Kidney epithelial cell (primary cell): ENCODE measurements around the gene THAP7. TPM values are rescaled to one million over a fixed set of nuclear protein-coding genes. Genes with fewer than 3 reads are reported as not detected.

ENCODE experiments used
- DNase-seq: peaks from one replicate; pipeline ENCODE4 v3.0.0-alpha.2; 2010; ENCODE audit warnings: low read depth
- H3K27me3 ChIP-seq: 2 replicates; pipeline ENCODE4 v1.6.0; 2011; ENCODE audit warnings: low read length; ENCODE audit not compliant: control insufficient read depth, insufficient read depth
- H3K36me3 ChIP-seq: 2 replicates; pipeline ENCODE4 v1.5.1; 2011; ENCODE audit warnings: low read length; ENCODE audit not compliant: control insufficient read depth, insufficient read depth
- H3K4me3 ChIP-seq: 2 replicates; pipeline ENCODE4 v1.5.1; 2011; ENCODE audit warnings: low read depth, mild to moderate bottlenecking, control low read depth, low read length
- total RNA-seq: library from RNA; depleted of rRNA; stranded (reverse); fragments of >200 nt; gene quantifications from 2 replicates; pipeline ENCODE4 v1.2.3, GENCODE V29; 2015
- TF ChIP-seq, protein P1 (sequence below): IDR thresholded peaks from 2 replicates; pipeline ENCODE4 v1.5.1; 2011; ENCODE audit warnings: mild to moderate bottlenecking, moderate library complexity, low read length, control low read depth, inconsistent platforms; ENCODE audit not compliant: insufficient read depth, poor library complexity, severe bottlenecking

The THAP7 gene
- total RNA-seq, 1 donor from 2014 or later = 37.9 TPM

DNA sequence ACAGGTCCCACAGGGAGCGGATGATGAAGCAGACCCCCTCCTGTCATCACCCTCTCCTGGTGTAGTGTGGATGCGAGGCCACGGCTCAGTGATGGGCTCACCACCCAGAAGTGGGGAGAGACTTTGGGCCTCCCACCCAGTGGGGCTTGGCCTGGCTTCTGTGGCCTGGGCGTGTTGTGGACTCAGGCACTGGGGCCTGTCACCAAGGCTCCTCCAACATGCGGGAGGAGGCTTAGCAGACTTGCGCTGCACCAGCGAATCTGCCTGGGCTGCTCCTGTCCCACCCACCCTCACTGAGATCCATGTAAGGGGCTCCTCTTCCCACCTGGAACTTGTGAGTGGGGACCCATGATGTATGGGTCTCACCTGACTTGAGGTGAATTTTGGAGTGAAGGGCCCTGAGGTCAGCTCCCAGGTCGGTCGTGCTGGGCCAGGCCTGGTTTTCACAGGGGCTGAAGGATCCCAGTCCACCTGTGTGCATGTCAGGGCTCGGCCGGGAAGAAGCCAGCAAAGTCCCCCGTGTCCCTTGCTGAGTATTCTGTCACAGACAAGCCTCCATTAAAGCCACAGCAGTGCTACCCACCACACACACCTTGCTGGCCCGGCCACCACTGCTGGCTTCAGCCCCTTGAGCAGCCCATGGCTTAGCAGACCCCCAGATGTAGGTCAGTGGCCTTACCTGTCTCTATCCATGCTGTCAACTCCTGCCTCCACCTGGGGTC, 4.2 kb downstream of the THAP7 start:
- TF ChIP-seq, protein P1, sequence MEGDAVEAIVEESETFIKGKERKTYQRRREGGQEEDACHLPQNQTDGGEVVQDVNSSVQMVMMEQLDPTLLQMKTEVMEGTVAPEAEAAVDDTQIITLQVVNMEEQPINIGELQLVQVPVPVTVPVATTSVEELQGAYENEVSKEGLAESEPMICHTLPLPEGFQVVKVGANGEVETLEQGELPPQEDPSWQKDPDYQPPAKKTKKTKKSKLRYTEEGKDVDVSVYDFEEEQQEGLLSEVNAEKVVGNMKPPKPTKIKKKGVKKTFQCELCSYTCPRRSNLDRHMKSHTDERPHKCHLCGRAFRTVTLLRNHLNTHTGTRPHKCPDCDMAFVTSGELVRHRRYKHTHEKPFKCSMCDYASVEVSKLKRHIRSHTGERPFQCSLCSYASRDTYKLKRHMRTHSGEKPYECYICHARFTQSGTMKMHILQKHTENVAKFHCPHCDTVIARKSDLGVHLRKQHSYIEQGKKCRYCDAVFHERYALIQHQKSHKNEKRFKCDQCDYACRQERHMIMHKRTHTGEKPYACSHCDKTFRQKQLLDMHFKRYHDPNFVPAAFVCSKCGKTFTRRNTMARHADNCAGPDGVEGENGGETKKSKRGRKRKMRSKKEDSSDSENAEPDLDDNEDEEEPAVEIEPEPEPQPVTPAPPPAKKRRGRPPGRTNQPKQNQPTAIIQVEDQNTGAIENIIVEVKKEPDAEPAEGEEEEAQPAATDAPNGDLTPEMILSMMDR = no peak
- peaks cover 5% of the 10 kb centered on the region for H3K36me3 ChIP-seq
- no peak overlapping the region for H3K4me3 ChIP-seq
- H3K27me3 ChIP-seq = no peaks in the 10 kb centered on the region
- no peak for DNase-seq

DNA sequence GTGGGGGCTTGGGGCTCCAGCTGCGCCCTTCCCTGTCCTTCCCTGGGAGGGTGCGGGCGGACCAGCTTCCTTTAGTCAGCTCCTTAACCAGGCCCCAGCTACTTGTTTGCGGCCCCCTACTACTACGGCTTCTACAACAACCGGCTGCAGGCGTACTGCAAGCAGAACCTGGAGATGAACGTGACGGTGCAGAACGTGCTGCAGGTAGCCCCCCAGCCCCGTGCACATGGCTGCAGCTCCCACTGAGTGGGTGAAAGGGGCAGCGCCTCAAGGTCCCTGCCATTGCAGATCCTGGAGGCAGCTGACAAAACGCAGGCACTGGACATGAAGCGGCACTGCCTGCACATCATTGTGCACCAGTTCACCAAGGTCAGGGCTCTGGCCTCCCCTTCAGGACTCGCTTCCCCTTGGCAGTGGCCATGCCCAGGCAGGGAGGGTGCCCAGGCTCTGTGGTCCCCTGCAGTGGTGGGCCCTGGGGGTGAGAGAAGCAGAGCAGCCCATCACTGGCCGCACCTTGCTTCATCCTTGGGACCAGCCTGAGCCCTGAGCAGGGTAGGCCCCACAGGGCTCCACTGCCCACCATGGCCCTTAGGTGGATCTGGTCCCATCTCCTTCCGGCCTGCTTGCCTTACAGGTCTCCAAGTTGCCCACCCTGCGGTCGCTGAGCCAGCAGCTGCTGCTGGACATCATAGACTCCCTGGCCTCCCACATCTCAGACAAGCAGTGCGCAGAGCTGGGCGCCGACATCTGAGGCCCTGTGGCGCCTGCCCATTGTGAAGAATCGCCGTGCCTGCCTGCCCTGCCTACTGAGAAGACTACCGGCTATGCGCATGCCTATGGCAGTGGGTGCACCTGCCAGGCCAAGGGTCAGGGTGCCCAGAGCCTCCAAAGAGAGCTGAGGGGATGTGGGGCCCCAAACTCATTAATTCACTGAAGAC, 5.1 kb downstream of the THAP7 start:
- Histone ChIP-seq H3K4me3 (no peak overlapping the region), H3K27me3 (no peaks in the 10 kb centered on the region), H3K36me3 (peaks cover 5% of the 10 kb centered on the region)
- DNase-seq = no peak
- TF ChIP-seq, protein P1 = no peak

DNA sequence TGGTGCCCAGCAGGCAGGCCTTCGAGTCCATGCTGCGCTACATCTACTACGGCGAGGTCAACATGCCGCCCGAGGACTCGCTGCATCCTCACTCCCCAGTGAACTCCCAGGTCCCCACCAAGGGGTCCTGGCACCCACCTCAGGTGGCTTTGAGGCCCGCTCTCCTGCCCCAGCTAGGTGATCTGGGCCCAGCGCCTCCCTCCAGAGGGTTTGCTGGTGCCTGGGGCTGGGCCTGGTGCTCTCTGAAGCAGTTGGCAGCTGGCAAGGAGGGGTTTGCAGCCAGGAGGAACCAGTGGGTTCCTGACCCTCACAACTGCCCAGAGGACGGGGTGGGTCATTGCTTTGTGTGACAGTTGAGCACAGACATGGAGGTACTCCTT, 5.9 kb downstream of the THAP7 start:
- peaks cover 5% of the 10 kb centered on the region for H3K36me3 ChIP-seq
- TF ChIP-seq, protein P1 = no peak
- H3K4me3 ChIP-seq = no peak overlapping the region
- DNase-seq = no peak
- no peaks in the 10 kb centered on the region for H3K27me3 ChIP-seq

DNA sequence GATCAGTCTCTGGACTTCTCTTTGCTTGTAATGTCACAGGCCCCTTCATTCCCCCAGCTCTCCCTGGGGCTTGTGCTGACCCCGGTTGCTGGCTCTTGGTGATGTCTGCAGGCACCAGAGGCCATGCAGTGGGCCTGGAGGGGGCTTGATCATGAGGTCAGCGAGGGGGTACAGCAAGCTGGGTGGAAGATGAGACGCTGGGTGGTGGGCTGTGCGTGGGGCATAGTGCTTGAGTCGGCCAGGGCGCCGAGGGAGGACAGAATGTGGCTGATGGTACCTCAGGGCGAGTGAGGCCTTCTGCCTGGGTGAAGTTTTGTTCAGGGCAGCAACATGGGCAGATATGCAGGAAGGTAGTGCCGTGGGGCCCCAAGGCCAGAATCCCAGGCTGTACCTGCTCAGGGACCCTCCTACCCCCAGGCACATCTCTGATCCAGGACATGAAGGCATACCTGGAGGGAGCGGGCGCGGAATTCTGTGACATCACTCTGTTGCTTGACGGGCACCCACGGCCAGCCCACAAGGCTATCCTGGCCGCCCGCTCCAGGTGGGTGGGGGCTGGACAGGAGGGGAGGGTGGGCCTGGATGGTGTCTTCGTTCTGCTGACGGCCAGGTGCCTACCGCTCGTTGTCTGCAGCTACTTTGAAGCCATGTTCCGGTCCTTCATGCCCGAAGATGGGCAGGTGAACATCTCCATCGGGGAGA, 6.4 kb downstream of the THAP7 start:
- TF ChIP-seq, protein P1 = no peak
- no peak for DNase-seq
- peaks cover 5% of the 10 kb centered on the region for H3K36me3 ChIP-seq
- no peak overlapping the region for H3K4me3 ChIP-seq
- no peaks in the 10 kb centered on the region for H3K27me3 ChIP-seq

DNA sequence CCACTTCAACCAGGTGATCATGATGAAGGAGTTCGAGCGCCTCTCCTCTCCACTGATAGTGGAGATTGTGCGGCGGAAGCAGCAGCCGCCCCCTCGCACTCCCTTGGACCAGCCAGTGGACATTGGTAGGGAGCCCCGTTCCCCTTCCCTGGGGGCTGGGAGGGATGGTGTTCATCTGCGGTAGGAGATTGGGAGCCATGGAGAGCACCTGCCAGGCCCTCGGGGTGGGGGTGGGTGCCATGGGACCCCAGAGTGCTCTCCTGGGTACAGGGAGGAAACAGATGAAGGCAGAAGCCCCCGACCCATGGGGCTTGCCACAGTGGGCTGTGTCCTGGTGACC, 7.0 kb downstream of the THAP7 start:
- H3K4me3 ChIP-seq = no peak overlapping the region
- no peak for DNase-seq
- TF ChIP-seq, protein P1 = no peak
- peaks cover 5% of the 10 kb centered on the region for H3K36me3 ChIP-seq
- no peaks in the 10 kb centered on the region for H3K27me3 ChIP-seq
